Left hindlimb (tissue), 1 donor: ENCODE data around the gene VWA3A.
"Not testable (repeated sequence)": the region's sequence is repeated elsewhere in the genome, so short reads cannot be mapped to it uniquely, and the experiment has no call there.

ENCODE experiments used
- DNase-seq: peaks from one replicate; pipeline ENCODE4 v3.0.0-alpha.2; 2018

The VWA3A gene

DNA sequence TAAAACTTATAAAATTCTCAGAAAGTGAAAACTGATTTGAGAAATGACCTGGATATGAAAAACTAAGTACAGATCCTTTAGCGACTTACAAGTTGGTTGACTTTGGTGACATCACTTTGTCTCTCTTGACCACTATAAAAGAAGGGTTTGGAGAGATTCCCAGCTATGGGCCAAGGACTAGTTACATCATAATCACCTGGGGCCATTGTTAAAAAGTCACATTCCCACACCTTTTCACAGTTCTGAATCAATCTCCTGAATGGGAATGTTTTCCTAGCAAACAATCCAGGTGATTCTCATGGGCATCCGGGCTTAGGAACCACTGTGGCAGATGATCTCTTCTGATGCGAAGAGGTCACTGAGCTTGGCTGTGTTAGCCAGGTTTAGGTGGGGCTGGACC lies 620 bp upstream of the VWA3A start:
- DNase-seq = no peak

DNA sequence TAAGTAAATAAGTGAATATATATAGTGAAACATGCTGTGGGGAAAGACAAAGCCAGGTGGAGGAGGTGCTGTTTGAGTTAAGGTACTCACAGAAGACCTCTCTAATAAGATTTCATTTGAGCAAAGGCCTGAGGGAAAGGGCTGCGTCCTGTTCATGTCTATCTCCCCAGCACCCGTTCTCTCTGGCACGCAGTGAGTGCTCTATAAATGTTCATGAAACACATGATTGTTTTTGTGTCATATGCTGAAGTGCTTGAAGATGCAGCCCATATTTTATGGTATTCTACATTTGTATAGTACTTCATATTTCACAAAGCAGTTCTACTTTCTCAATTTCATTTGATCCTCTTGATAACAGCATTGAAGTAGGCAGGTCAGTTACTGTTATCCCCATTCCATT lies 990 bp downstream of the VWA3A start:
- no peak for DNase-seq

DNA sequence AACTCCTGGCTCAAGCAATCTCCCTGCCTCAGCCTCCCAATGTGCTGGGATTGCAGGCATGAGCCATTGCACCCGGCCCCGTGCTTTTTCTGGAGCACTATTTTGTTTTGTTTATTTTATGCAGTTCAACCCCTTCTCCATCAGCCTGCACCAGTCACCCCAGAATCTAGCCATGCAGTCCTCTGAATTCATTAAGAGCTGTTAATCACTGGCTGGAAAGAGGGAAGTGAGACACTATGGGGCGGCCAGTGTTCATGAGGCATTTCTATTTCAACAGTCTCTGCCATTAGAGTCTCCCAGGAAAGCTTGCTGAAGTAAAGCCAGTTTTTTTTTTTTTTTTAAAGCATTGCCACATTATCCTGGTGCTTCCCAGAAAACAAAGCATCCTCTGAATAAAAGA lies 1.7 kb downstream of the VWA3A start:
- no peak for DNase-seq

DNA sequence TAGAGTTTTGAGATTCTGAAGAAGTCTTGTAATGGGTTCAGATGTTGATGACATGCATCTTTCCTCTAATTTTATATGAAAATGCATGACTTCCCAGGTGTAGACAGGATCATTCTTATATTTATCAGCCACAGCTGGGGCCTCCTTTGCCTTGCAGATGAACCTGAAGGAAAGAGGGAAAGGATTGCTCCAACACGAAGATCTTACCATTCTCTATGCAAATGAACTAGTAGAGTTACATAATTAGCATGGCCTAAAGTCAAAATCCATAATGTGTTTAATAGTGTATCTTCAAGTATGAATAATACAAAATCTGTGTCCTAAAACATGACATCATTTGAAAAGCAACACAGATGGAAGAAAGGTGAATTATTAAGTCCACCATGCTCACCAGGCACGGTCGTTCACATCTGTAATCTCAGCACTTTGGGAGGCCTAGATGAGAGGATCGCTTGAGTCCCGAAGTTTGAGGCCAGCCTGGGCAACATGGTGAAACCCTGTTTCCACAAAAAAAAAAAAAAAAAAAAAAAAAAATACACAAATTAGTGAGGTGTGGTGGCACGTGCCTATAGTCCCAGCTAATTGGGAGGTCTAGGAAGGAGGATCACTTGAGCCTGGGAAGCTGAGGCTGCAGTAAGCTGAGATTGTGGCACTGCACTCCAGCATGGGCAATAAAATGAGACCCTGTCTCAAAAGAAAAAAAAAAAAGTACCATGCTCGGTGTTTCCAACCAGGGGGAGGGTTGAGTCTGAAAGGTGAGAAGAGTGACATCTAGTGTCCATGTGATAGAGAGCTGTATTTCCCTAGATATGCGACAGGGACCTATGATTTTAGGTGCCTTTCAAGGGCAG lies 6.3 kb downstream of the VWA3A start:
- DNase-seq = no peak

DNA sequence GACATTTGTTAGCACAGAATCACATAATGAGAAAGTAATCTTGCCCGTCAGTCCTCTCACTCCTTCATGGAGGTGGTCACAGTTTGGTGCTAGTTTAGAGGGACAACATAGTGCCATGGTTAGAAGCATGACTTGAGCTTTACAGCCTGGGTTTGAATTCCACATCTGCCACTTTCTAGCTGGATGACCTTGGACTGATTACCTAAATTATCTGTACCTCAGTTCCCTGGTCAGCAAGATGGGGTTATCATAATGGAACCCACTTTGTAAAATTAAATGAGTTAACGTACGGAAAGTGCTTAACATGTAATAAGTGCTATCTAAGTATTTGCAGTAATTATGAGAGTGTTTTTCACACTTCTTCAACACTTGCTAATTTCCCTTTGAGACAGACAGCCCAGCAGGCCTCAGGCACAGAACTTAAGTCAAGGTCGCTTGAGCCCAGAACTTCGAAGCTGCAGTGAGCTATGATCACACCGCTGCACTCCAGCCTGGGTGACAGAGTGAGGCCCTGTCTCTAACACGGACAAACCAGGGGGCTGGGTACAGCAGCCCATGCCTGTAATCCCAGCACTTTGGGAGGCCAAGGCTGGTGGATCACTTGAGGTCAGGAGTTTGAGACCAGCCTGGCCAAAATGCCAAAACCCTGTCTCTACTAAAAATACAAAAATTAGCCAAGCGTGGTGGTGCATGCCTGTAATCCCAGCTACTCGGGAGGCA lies 7.1 kb downstream of the VWA3A start:
- no peak for DNase-seq

DNA sequence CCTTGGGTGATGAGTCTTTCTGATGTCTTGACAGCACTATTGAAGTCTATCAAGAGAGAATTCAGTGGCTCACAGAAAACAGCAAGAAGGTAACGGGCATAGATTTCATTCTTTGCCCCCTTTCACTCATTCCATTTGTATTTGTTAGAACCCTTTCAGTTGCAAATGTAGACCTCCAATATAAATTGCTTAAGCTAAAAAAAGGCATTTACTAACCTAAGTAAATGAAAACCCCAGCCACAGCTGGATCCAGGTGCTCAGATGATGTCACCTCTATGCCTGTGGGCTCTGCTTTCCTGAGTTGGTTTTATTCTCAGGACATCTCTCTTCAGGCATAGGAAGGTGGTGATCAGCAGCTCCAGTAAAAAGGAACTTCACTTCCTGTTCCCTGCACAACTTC lies 11.1 kb downstream of the VWA3A start:
- DNase-seq = no peak

DNA sequence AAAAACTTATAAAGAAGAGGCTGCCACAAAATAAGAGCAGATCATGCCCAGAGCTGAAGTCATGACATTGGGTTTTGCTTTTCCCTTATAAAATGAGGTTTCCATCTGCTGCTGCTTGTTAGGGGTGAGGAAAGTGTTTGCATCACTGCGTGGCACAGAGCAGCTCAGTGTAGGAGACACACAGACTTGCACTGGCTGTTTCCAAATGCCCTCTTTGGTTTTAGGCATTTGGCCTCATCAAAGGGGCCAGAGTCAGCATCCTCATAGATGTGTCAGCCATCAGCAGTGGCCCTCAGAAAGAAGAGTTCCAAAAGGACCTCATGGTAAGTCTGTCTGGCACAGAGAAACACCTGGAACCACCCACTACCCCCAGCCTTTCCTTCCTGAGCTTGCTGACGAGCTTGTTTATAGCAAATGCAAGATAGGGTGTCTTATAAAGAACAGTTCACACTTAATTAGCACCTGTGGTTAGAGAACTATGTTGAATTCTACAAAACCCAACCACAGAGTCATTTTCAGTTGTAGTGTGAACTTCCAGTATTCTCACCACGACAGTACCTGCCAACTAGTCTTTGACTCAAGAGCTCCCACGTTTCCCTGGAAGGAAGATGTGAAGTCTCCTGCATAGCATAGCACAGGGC lies 17.0 kb downstream of the VWA3A start:
- no peak for DNase-seq

DNA sequence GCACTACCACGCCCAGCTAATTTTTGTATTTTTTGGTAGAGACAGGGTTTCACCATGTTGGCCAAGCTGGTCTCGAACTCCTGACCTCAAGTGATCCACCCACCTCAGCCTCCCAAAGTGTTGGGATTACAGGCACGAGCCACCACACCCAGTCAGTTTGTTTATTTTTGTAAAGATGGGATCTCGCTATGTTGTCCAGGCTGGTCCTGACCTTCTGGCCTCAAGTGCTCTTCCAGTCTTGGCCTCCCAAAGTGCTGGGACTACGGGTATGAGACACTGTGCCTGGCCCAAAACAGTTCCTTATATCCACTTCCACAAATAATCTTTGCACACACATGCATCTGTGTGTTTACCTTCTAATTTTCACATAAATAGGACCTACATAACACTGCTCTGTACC lies 19.3 kb downstream of the VWA3A start:
- DNase-seq = not testable (repeated sequence)

DNA sequence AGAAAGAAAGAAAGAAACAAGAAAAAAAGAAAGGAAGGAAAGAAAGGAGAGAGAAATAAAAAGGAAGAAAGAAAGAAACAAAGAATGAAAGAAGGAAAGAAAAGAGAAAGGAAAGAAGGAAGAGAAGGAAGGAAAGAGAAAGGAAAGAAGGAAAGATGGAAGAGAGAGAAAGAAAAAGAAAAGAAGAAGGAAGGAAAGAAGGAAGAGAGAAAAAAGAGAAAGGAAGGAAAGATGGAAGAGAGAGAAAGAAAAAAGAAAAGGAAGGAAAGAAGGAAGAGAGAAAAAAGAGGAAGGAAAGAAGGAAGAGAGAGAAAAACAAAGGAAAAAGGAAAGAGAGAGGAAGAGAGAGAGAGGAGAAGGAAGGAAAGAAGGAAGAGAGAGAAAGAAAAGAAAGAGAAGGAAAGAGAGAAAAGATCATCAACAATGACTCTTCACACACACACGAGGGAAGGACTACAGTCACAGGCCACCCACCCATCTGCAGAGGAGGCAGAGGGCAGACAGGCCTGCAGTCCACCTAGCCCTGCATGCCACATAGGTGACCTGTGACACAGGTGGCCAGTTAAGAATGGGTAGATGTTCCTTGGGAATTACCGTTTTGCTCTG lies 23.9 kb downstream of the VWA3A start:
- no peak for DNase-seq

DNA sequence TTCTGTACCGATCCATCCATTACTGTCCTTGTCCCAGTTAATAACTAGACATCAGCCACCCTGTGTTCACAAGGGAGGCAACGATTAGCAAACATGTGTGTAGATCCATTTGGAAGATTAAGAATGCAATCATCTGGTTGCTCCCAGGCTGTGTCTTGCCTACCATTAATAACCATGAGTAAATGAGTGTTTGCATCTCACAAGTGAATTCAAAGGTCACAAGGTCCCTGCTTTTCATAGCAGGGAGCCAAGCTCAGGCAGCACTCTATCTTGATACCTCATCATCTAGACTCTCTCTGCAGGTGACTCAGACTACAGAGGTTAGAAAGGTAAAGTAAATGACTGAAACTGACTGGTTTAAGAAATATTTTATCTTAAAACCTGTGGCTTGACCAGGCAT lies 25.3 kb downstream of the VWA3A start:
- DNase-seq = no peak

DNA sequence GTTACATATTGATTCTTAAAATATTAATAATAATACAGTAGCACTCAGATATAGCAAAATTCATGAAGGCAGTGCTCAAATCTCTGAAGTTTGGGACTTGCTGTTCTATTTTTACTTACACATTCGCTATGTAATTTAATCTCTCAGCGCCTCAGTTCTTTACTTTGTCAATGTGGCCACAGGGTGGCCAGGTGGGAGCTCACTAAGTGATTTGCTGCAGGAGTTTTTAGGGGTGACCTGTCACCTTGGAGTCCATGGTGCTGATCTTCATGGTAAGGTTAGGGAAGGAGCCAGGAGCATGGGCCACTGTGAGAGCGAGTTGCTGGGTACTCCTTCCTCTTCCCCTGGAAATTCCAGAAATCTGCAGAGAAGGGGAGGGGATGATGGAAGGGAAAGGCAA lies 28.1 kb downstream of the VWA3A start:
- DNase-seq = no peak

DNA sequence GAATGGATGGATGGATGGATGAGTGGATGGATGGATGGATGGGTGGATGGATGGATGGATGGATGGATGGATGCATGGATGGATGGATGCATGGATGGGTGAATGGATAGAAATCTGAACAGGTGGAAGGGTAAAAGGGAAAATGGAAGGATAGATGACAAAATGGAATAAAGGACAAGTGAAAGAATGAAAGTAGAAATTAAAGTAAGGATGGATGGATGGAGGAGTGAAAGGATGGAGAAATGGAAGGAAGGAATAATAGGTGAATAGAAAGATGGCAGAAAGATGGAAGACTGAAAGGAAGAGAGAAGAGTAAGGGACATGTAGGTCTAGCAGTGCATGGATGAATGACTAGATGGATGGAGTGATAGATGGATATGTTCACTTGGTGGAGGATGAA lies 29.9 kb downstream of the VWA3A start:
- no peak for DNase-seq

DNA sequence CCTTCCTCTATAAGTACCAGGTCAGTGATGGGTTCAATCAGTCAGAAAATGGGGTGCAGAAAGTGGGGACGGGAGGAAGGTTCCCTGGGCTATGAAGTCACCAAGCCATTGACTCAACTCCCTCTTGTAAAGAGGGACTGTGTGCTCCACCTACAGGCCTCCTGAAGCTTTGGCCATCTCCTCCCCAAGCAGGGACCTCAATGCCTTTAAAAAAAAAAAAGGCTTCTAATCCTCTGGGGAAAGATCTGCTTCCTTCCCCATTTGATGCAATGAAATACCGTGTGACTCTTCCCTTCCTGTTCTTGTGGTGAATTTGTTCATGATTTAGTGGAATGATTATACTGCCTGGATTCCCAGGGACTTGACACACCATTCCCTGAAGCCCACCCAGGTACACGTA lies 30.8 kb downstream of the VWA3A start:
- DNase-seq = no peak

DNA sequence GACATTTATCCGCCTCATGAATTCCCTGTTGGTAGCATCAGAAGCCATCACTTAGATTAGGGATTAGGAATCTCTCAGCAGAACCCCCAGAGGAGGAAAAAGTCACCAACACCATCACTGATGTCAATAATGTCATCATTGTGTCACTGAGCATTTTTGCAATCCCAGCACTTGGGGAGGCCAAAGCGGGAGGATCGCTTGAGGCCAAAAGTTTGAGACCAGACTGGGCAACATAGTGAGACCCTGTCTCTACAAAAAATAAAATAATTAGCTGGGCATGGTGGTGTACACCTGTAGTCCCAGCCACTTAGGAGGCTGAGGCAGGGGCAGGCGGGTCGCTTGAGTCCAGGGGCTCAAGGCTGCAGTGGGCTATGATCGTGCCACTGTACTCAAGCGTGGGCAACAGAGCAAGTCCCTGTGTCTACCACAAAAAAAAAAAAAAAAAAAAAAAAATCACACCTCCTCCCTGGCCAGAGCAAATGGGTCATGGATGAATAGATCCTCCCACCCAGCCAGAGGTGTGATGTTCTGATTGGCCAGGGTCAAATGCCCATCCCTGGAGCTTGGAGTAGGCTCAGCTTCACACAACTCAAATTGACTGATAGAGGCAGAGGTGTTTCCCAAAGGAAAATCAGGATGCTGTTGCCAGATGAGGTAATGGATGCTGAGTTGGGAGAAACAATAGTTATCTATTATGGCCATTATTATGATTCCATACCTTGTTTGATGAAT lies 31.6 kb downstream of the VWA3A start:
- no peak for DNase-seq

DNA sequence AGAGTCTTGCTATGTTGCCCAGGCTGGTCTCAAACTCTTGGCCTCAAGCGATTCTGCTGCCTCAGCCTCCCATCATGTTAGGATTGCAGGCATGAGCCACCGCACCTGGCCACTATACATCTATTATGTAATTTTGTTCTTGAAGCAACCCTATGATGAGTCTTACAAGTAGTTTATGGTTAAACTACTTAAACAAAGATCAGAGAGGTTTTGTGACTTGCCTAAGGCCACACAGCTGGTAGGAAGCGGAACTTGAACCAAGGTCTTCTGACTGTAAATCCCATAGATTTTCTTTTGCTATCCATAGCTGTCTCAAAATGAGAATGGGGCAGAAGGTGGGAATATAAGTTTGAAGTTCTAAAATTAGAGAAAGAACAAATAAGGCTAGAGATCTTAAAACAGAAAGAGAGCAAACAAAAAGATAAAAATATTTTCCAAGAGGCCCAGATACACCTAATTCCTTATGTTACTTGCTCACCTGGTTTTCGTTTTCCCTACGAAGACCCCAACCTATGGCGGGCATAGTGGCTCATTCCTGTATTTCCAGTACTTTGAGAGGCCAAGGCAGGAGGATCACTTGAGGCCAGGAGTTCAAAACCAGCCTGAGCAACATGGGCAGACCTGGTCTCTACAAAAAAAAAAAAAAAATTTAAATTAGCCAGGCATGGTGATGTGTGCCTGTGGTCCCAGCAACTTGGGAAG lies 32.4 kb downstream of the VWA3A start:
- DNase-seq = no peak

DNA sequence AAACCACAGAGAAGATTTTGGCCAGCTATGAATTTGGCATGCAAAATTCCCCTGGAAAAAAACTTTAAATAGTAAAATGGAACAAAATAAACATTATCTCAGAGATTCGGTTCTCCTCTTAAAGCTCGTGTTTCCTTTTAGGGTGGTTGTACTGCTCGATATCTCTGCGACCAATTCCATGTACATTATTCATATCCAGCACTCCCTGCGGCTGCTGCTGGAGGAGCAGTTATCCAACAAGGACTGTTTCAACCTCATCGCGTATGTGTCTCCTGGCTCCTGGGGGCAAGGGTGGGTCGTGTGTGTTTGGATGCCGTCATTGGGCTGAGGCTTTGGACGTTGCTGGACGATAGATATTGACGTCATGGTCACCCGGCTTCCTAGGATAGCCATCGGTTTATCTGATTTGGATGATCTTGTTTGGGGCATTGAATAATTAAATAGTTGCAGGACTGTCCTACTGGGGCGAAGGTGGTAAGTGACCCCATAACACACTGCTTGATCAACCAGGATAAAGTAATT lies 33.8 kb downstream of the VWA3A start:
- no peak for DNase-seq

DNA sequence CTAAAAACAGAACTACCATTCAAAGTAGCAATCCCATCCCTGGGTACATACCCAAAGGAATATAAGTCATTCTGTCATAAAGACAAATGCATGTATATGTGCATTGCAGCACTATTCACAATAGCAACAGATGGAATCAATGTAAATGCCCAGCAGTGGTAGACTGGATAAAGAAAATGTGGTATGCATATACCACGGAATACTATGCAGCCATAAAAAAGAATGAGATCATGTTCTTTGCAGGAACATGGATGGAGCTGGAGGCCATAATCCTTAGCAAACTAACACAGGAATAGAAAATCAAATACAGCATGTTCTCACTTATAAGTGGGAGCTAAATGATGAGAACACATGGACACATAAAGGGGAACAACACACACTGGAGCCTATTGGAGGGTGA lies 36.2 kb downstream of the VWA3A start:
- DNase-seq = not testable (repeated sequence)

DNA sequence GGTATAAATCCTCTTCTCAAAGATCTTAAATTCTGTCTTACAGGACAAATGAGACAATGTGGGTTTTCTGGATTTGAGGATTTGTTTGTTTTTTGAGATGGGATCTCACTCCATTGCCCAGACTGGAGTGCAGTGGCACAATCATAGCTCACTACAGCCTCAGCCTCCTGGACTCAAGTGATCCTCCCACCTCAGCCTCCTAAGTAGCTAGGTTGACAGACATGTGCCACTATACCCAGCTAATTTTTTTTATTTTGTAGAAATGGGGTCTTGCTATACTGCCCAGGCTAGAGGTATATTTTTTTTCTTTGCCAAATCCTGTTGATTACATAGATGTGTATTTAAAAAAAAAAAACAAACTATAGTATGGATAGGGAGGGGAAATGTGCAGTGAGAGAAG lies 38.2 kb downstream of the VWA3A start:
- no peak for DNase-seq

DNA sequence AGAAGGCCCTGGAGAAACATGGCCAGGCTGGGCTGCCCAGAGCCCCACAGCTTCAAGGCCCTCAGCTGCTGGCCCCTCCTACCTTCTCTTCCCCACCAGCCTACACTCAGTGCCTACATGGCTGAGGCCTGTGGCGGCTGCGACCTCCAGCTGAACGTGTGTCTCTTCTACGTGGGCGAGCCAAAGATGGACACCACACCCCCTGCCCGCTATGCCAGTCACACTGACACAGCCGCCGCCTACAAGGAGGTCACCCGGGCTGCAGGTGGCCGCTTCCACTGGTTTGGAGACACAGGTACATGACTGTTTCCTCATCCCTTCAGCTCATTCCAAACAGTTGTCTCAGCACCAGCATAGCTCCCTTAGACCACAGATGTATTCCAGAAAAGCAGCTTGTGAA lies 40.5 kb downstream of the VWA3A start:
- no peak for DNase-seq

DNA sequence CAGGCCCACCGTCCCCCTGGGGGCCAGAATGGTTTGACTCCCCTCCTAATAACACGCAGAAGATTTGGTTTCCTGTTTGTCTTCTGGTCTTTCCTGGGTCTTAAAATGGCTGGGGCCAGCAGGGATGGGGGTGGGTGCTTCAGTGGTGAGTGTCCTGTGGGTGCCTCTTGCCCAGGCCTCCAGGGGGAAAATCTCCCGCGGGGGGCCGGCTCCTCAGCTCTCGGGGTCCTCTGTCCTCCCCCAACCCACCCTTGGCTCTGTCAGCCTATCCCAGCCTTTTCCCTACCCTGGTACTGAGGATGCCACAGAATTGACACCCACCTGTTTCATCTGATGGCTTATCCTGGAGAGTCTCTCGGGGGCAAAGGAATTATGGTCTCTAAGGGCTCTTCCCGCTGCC lies 46.1 kb downstream of the VWA3A start:
- no peak for DNase-seq

DNA sequence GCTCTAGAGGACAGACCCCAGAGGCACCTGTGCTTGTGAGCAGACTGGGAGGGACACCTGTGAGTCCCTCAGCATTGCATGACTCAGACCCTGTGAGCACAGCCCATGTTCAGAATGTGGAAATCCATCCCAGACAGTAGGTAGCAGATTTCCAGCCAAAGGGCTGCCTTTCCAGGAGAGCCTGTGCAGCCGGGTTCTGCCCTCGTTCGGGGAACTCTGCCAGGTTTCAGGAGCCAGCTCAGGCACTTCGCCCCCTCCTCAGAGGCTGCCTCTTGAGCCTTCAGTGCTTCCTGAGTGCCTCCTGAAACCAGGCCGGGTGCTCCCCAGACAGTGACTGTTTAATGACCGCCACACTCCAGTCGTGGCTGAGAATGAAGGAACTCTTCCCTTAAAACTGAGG lies 46.7 kb downstream of the VWA3A start:
- DNase-seq = no peak

DNA sequence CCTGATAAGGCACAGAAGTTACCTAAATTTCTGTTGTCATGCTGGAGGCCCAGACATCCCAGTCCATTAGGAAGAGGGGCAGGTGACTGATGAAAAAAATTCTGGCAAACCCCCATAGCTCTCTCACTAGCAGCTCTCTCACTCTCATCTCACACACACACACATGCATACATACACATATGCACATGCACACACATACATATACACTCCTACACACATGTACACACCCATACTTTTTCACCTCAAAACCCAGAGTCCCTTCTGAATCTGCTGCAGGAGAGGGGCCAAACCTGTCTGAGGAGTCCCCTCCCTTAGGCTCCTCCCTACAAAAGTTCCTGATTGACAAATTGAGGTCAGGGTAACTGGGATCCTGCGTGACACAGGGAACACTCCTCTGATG lies 47.4 kb downstream of the VWA3A start:
- no peak for DNase-seq
